ENCODE data around the gene KLF15.

KLF15 gene

GRCh38 chr3:126309165-126309564, 48.0 kb downstream of the KLF15 start:
- Mint-ChIP-seq H3K27ac (no peak overlapping the region), H3K27me3 (peaks cover 9% of the 10 kb centered on the region), H3K36me3 (no peaks in the 10 kb centered on the region), H3K9me3 (peaks cover 4% of the 10 kb centered on the region), H3K4me3 (no peak overlapping the region), H3K4me1 (no peaks in the 10 kb centered on the region)
- no peak for DNase-seq (ENCODE audit: low spot score in 2 of 2)
- ATAC-seq (ENCODE audit: low read depth) = no peak

- Mint-ChIP-seq H3K4me1 (no peaks in the 10 kb centered on the region), H3K27ac (no peak overlapping the region), H3K36me3 (no peaks in the 10 kb centered on the region), H3K4me3 (no peak overlapping the region), H3K27me3 (peaks cover 9% of the 10 kb centered on the region), H3K9me3 (peaks cover 6% of the 10 kb centered on the region)
- ATAC-seq (ENCODE audit: low read depth) (no peak), DNase-seq (ENCODE audit: low spot score in 2 of 2) (no peak)
Measured at GRCh38 chr3:126308394-126309125, 48.6 kb downstream of the KLF15 start.

GRCh38 chr3:126307591-126308393, 49.4 kb downstream of the KLF15 start:
- Mint-ChIP-seq H3K4me1 (no peaks in the 10 kb centered on the region), H3K4me3 (no peak overlapping the region), H3K27ac (no peak overlapping the region), H3K27me3 (peaks cover 9% of the 10 kb centered on the region), H3K36me3 (no peaks in the 10 kb centered on the region), H3K9me3 (peaks cover 13% of the 10 kb centered on the region)
- ATAC-seq (ENCODE audit: low read depth) (no peak), DNase-seq (ENCODE audit: low spot score in 2 of 2) (no peak)

- peaks cover 9% of the 10 kb centered on the region for H3K27me3 Mint-ChIP-seq
- H3K4me3 Mint-ChIP-seq = no peak overlapping the region
- DNase-seq (ENCODE audit: low spot score in 2 of 2) (no peak), ATAC-seq (ENCODE audit: low read depth) (no peak)
- no peaks in the 10 kb centered on the region for H3K4me1 Mint-ChIP-seq
- no peaks in the 10 kb centered on the region for H3K36me3 Mint-ChIP-seq
- no peak overlapping the region for H3K27ac Mint-ChIP-seq
- peaks cover 15% of the 10 kb centered on the region for H3K9me3 Mint-ChIP-seq
Measured at GRCh38 chr3:126306888-126307482, 50.2 kb downstream of the KLF15 start.

GRCh38 chr3:126306397-126306796, 50.8 kb downstream of the KLF15 start:
- H3K27ac Mint-ChIP-seq = no peak overlapping the region
- peaks cover 9% of the 10 kb centered on the region for H3K27me3 Mint-ChIP-seq
- no peaks in the 10 kb centered on the region for H3K36me3 Mint-ChIP-seq
- no peak overlapping the region for H3K4me3 Mint-ChIP-seq
- ATAC-seq (ENCODE audit: low read depth) (no peak), DNase-seq (ENCODE audit: low spot score in 2 of 2) (no peak)
- H3K9me3 Mint-ChIP-seq = peaks cover 15% of the 10 kb centered on the region
- H3K4me1 Mint-ChIP-seq = no peaks in the 10 kb centered on the region

GRCh38 chr3:126305427-126305826, 51.8 kb downstream of the KLF15 start:
- Mint-ChIP-seq H3K4me3 (no peak overlapping the region), H3K27me3 (peaks cover 11% of the 10 kb centered on the region), H3K27ac (no peak overlapping the region), H3K4me1 (no peaks in the 10 kb centered on the region), H3K36me3 (no peaks in the 10 kb centered on the region), H3K9me3 (peaks cover 15% of the 10 kb centered on the region)
- DNase-seq (ENCODE audit: low spot score in 2 of 2) = no peak
- no peak for ATAC-seq (ENCODE audit: low read depth)

- Mint-ChIP-seq H3K27me3 (peaks cover 11% of the 10 kb centered on the region), H3K4me3 (no peak overlapping the region), H3K4me1 (no peaks in the 10 kb centered on the region), H3K36me3 (no peaks in the 10 kb centered on the region), H3K27ac (no peak overlapping the region), H3K9me3 (peaks cover 15% of the 10 kb centered on the region)
- DNase-seq (ENCODE audit: low spot score in 2 of 2) (no peak), ATAC-seq (ENCODE audit: low read depth) (no peak)
Measured at GRCh38 chr3:126304704-126305103, 52.5 kb downstream of the KLF15 start.

- DNase-seq (ENCODE audit: low spot score in 2 of 2) (no peak), ATAC-seq (ENCODE audit: low read depth) (no peak)
- H3K4me1 Mint-ChIP-seq = no peaks in the 10 kb centered on the region
- no peak overlapping the region for H3K27ac Mint-ChIP-seq
- peaks cover 11% of the 10 kb centered on the region for H3K27me3 Mint-ChIP-seq
- no peaks in the 10 kb centered on the region for H3K36me3 Mint-ChIP-seq
- H3K9me3 Mint-ChIP-seq = peaks cover 15% of the 10 kb centered on the region
- H3K4me3 Mint-ChIP-seq = no peak overlapping the region
Measured at GRCh38 chr3:126304291-126304690, 52.9 kb downstream of the KLF15 start.

- Mint-ChIP-seq H3K4me1 (no peaks in the 10 kb centered on the region), H3K27ac (no peak overlapping the region), H3K9me3 (peaks cover 18% of the 10 kb centered on the region), H3K27me3 (peaks cover 6% of the 10 kb centered on the region), H3K36me3 (no peaks in the 10 kb centered on the region), H3K4me3 (no peak overlapping the region)
- DNase-seq (ENCODE audit: low spot score in 2 of 2) (no peak), ATAC-seq (ENCODE audit: low read depth) (no peak)
Measured at GRCh38 chr3:126303272-126303671, 53.9 kb downstream of the KLF15 start.

GRCh38 chr3:126300761-126301481, 56.3 kb downstream of the KLF15 start:
- Mint-ChIP-seq H3K36me3 (no peaks in the 10 kb centered on the region), H3K4me3 (no peak overlapping the region), H3K4me1 (no peaks in the 10 kb centered on the region), H3K27me3 (peaks cover 3% of the 10 kb centered on the region), H3K9me3 (peaks cover 18% of the 10 kb centered on the region), H3K27ac (no peak overlapping the region)
- DNase-seq (ENCODE audit: low spot score in 2 of 2) (no peak), ATAC-seq (ENCODE audit: low read depth) (no peak)

- H3K4me1 Mint-ChIP-seq = no peaks in the 10 kb centered on the region
- no peak for DNase-seq (ENCODE audit: low spot score in 2 of 2)
- no peak overlapping the region for H3K4me3 Mint-ChIP-seq
- ATAC-seq (ENCODE audit: low read depth) = no peak
- H3K36me3 Mint-ChIP-seq = no peaks in the 10 kb centered on the region
- H3K9me3 Mint-ChIP-seq = peaks cover 18% of the 10 kb centered on the region
- H3K27me3 Mint-ChIP-seq = peaks cover 1% of the 10 kb centered on the region
- no peak overlapping the region for H3K27ac Mint-ChIP-seq
Measured at GRCh38 chr3:126300001-126300760, 57.0 kb downstream of the KLF15 start.

GRCh38 chr3:126295407-126295939, 61.7 kb downstream of the KLF15 start:
- H3K27ac Mint-ChIP-seq = no peak overlapping the region
- H3K36me3 Mint-ChIP-seq = peaks cover 1% of the 10 kb centered on the region
- H3K4me1 Mint-ChIP-seq = no peaks in the 10 kb centered on the region

GRCh38 chr3:126294211-126294808, 62.9 kb downstream of the KLF15 start:
- Mint-ChIP-seq H3K36me3 (peaks cover 1% of the 10 kb centered on the region), H3K27me3 (peaks cover 4% of the 10 kb centered on the region), H3K27ac (no peak overlapping the region), H3K4me1 (no peaks in the 10 kb centered on the region), H3K9me3 (peaks cover 4% of the 10 kb centered on the region), H3K4me3 (no peak overlapping the region)
- DNase-seq (ENCODE audit: low spot score in 2 of 2) = no peak
- no peak for ATAC-seq (ENCODE audit: low read depth)

More at GRCh38 chr3:126295407-126295939, 61.7 kb downstream of the KLF15 start:
- peaks cover 4% of the 10 kb centered on the region for H3K9me3 Mint-ChIP-seq
- H3K4me3 Mint-ChIP-seq = no peak overlapping the region
- peaks cover 2% of the 10 kb centered on the region for H3K27me3 Mint-ChIP-seq
- ATAC-seq (ENCODE audit: low read depth) = no peak
- DNase-seq (ENCODE audit: low spot score in 2 of 2) = no peak

All from memory B cell (primary cell).